Measurements from ENCODE around the gene ZNF609.

GRCh38 chr15:64645995-64646394, 185.6 kb downstream of the ZNF609 start:
- no peak for TF ChIP-seq CTCF (IDR thresholded peaks at IDR 0.05)
- no peak for TF ChIP-seq POLR2A (IDR thresholded peaks at IDR 0.05)
